HL-60/S4 (cell line): ENCODE data around the gene ACTR3C.
"Not testable (repeated sequence)": the region's sequence is repeated elsewhere in the genome, so short reads cannot be mapped to it uniquely, and the experiment has no call there.

Experiments used
- in situ Hi-C: fragments of 300-500 bp; cut with MboI; formaldehyde crosslinking; loops from 2 replicates; pipeline ENCODE4 v1.14.3; 2022; ENCODE audit warnings: low sequenced_read_pairs

ACTR3C gene

DNA sequence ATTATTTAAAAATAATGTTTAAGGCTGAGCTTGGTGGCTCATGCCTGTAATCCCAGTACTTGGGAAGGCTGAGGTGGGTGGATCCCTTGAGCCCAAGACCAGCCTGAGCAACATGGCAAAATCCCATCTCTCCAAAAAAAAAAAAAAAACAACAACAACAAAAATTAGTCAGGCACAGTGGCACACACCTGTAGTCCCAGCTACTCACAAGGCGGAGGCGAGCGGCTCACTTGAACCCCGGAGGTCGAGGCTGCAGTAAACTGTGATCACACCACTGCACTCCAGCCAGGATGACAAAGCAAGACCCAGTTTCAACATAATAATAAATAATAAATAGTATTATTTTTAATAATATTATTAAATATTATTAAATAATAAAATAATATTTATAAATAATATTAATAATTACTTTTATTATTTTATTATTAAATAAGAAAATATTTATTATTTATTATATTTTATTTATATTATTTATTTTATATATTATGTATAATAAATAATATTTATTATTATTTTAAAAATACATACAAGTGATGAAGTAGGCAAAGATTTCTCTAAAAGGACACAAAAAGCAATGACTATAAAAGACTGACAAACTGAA lies 8.6 kb downstream of the ACTR3C start:
- in situ Hi-C loops: no loop called here

DNA sequence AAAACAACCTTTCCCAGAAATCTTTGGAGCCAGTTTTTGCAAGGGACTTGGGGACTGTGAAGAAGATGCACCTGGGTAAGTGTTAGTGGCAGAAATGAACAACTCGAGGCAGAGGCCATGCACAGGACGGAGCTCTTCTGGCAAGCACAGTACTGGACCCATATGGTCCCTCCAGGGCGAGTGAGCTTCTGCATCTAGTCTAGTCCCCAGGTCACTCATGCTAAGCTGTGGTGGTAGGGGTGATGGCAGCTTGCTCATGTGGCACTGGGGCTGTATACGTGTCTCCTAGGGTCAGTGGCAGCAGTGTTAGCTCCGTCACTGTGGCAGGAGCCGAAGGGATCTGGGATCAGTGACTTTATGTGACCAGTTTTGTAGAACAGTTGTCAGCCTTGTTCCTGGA lies 9.5 kb downstream of the ACTR3C start:
- in situ Hi-C loops: no loop called here

DNA sequence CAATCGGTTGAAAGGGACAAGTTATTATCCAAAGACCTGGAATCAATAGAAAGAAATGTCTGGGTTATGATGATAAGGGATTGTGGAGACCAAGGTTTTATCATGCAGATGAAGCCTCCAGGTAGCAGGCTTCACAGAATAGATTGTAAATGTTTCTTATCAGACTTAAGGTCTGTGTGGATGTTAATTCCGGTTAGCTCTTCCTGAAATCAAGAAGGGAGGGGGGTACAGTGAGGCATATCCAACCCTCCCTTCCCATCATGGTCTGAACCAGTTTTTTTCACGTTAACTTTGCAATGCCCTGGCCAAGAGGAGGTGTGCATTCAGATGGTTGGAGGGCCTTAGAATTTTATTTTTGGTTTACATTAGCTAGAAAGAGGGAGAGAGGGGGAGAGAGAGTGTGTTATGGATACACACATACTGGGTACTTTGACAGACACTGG lies 10.0 kb downstream of the ACTR3C start:
- in situ Hi-C loops: no loop called here

DNA sequence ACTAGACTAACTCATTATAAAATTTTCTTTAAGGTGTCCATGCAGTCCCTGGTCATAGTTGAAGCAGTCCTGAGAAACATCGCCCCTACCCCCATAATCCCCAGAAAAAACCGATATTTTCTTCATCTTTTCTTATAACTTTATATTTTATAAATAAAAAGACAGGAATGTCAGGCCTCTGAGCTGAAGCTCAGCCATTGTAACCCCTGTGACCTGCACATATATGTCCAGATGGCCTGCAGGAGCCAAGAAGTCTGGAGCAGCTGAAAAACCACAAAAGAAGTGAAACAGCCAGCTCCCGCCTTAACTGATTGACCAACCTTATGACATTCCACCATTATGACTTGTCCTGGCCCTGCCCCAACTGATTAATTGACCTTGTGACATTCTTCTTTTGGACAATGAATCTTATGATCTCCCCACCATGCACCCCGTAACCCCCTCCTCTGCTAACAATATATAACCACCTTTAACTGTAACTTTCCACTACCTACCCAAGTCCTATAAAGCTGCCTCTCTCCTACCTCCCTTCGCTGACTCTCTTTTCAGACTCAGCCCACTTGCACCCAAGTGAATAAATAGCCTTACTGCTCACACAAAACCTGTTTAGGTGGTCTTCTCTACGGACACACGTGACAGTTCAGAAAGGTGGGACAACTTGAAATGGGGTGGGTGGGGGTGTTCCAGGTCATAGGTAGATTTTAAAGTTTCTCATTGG lies 10.5 kb downstream of the ACTR3C start:
- in situ Hi-C loops: not testable (repeated sequence)

DNA sequence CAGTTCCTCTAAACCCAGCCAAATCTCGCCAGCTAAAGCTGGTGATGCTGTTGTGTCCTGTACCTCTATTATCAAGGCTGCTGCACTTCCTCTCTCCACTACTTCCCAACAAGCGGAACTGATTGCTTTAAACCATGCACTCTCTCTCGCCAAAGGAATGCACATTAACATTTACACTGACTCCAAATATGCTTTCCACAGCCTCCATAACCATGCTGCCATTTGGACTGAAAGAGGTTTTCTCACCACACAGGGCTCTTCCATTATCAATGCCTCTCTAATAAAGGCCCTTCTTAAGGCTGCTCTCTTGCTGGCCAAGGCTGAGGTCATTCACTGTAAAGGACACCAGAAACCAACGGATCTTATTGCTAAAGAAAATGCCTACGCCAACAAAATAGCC lies 11.6 kb downstream of the ACTR3C start:
- in situ Hi-C loops: no loop called here

DNA sequence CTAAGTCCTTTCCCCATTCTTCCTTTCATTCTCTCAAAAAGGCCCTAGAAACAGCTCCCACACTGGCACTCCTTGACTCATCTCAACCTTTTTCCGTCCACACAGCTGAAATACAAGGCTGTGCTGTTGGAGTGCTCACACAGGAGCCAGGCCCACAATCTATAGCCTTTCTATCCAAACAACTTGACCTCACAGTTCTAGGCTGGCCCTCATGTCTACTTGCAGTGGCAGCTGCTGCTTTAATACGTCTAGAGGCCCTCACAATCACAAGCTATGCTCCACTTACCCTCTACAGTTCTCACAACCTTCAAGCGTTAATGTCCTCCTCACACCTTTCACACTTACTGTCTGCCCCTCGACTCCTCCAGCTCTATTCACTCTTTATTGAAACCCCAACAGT lies 12.2 kb downstream of the ACTR3C start:
- in situ Hi-C loops: no loop called here

DNA sequence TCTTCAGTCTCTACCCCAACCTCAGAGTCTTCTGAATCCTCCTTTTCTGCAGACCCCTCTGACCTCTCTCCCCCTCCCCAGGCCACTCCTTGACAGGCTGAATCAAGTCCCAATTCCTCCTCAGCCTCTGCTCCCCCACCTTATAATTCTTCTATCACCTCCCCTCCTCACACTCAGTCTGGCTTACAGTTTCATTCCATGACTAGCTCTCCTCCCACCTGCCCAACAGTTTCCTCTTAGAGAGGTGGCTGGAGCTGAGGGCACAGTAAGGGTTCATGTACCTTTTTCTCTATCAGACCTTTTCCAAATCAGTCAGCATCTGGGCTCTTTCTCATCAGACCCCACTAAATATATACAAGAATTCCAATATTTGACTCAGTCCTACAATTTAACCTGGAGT lies 14.8 kb downstream of the ACTR3C start:
- in situ Hi-C loops: no loop called here

DNA sequence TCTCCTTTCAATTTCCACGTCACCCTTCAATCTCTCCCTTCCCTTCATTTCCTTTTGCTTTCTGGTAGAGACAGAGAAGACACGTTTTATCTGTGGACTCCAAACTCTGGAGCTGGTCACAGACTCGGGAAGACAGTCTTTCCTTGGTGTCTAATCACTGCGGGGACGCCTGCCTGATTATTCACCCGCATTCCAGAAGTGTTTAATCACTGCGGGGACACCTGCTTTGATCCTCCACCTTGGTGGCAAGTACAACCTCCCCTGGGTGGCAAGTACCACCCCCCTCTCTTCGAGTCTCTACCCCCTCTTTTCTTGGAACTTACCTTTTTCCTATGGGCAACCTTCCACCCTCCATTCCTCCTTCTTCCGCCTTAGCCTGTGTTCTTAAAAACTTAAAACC lies 15.4 kb downstream of the ACTR3C start:
- in situ Hi-C loops: no loop called here

DNA sequence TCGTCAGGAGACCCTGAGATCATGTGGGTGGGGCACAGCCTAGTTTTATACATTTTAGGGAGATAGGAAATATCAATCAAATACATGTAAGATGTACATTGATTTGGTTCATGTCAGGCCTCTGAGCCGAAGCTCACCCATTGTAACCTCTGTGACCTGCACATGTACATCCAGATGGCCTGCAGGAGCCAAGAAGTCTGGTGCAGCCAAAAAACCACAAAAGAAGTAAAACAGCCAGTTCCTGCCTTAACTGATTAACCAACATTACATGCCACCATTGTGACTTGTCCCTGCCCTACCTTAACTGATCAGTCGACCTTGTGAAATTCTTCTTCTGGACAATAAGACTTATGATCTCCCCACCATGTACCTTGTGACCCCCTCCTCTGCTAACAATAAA lies 16.2 kb downstream of the ACTR3C start:
- in situ Hi-C loops: no loop called here

DNA sequence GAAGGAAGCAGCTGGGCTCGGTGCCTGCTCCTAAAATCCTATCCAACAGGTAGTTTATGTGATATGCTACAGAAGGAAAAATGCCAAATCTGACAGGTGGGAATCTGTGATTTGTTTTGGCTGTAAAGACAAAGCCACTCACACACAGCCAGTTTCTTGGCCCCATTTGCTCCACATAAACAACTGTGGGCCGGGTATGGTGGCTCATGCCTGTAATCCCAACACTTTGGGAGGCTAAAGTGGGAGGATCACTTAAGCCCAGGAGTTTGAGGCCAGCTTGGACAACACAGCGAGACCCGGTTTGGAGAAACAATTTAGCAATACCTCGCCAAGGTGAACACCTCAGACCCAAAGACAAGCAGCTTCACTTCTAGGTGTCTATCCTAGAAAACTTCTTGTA lies 17.0 kb downstream of the ACTR3C start:
- in situ Hi-C loops: not testable (repeated sequence)

DNA sequence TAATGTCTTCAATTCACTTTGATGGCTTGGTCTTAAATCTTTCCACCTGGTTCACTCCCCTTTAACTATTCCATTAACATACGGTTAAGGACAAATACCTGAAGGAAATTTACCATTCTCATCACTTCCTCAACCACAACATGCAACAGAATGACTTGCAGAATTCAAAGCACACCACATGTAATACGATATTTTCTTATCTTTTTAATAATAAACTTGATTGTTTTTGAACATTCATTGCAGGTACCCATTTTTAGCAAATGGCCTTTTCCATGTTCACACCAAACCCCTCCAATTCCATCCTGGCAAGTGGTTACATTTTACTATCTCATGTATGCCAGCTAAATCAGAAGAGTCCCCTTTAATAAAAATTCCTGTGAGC lies 17.5 kb downstream of the ACTR3C start:
- in situ Hi-C loops: not testable (repeated sequence)

DNA sequence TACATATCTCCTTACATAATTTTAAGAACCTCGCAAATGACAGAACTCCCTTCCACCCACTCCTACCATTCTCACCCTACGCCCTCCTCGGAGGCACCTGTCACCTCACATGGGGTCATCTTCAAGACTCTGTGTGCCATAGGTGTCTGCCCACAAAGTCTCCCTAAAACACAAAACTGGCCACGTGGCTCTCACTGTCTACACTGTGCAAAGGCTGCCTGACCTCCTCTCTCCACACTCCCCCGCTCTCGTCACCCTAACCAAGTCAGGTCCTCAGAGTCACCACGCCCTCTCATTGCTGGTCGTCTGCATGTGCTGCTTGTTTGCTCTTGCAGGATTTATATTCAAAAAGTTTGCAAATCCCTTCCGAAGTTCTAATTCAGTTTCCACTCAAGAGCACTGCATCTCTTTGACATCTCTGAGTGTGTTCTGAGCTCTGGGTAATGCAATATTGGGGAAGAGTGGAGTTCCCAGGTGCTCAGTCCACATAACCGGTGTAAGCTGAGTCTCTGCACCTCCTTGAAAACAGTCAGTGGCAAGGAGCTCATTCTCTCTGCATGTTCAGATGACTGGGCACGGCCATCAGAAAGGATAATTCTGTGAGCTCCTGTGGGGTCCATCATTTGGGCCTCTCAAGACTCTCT lies 18.0 kb downstream of the ACTR3C start:
- in situ Hi-C loops: not testable (repeated sequence)

DNA sequence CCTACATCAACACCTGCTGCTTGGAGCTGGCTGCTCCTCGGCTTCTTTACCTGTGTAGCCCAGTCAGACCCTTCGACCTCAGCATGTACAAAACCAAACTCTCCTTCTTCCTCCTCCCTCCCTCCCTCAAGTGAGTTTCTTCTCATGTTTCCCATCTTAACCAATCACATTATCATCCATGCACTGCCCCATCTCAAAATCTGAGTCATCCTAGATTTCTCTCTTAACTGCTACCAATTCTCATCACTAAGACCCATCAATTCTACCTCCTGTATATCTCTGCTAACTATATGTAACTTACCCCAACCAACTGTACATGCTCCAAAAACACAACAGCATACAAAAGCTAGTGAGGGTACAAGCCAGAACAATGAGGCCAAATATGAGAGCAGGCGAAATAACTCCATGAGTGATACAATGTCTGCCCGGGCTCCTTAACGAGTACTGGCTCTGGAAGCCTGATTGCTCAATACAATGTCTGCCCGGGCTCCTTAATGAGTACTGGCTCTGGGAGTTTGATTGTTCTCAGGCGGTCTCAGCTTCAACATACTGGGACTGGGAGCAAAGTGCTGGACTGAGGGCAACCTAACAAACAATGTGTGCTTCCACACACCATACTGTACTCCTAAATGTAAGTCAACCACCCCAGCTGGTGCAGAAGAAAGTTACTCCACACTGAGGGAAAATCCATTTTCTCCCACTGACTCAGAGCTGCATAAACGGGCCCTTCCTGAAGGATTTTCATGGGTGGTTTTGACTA lies 18.7 kb downstream of the ACTR3C start:
- in situ Hi-C loops: not testable (repeated sequence)

DNA sequence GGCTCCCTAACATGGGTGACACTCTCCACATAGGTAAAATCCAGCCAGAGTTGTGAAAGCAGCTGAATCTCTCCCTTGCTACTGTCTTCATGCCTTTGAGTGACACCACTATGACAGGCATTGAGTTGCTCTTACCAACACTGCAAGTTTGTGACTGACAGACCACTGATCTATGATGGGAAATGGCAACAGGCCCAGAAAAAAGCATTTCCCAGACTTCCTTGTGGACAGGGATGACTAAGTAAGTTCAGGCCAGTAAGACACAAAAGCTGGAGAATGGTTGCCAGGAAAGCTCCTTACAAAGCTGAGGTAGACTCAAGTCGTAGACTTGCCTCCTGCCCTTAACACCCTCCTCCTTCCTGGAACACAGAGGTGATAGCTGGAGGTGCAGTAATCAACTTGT lies 20.4 kb downstream of the ACTR3C start:
- in situ Hi-C loops: not testable (repeated sequence)

DNA sequence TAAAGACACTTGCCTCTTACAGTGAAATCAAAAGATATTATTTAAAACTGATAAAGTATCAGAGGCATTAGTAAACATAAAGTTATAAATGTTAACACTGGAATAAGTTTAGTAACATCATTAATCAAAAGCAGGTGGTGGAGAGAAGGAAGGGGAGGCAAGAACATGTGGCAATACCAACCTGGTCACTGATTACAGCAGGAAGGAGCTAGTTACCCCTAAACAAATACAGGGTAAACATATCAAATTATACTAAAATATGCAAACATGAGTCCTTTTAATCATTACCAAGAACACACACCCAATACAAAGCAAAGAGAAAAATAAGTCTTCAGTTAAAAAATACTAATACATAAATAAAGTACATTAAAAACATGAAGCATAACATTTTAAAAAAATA lies 25.4 kb downstream of the ACTR3C start:
- in situ Hi-C loops: not testable (repeated sequence)

DNA sequence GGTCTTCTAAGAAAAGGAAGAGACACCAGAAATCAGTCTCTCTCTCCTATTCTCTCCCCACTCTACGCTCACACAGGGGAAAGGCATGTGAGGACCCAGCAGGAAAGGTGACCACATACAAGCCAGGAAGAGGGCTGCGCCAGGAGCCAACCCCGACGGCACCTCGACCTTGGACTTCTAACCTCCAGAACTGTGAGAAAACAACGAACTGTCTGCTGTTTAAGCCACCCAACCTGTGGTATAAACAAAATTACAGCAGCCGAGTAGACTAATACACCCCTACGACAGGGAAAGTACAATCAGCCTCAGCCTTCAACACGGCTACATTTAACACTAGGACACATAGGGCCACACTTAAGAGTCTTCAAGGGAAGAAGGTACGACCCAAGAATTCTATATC lies 26.5 kb downstream of the ACTR3C start:
- in situ Hi-C loops: not testable (repeated sequence)

DNA sequence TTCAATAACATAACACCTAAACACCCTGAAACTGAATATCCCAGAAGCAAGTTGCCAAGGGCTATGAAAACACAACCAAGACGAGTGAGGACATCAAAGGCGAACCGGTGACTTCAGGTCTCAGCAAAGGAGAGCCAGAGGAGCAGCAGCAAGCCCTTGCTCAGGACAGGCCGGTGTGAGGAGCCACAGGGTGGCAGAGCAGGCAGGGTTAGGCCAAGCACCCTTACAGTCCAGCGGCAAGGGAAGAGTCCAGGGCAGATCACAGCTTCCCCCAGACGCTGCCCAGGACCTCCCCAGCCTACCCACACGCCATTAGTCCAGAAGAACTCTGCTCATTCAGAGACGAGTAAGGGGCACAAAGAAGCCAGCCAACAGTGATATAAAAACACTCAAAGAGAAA lies 27.7 kb downstream of the ACTR3C start:
- in situ Hi-C loops: not testable (repeated sequence)

DNA sequence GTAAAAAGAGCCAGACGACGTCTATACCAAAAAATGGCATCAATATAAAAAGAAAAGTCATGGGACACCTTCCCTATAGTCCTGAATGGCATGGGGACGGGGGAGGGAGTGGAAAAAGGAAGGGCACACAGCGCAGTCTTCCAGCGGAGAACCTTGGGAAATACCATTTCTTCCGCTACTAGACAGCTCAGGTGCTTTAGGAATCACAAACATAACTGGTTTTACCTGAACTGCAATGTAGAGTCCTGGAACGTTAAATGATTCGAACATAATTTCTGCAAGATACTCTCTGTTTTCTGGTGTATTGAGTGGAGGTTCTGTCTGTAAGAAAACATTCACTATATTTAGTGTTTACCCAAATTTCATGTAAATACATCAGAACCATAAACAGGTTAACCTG lies 28.3 kb downstream of the ACTR3C start:
- in situ Hi-C loops: not testable (repeated sequence)

DNA sequence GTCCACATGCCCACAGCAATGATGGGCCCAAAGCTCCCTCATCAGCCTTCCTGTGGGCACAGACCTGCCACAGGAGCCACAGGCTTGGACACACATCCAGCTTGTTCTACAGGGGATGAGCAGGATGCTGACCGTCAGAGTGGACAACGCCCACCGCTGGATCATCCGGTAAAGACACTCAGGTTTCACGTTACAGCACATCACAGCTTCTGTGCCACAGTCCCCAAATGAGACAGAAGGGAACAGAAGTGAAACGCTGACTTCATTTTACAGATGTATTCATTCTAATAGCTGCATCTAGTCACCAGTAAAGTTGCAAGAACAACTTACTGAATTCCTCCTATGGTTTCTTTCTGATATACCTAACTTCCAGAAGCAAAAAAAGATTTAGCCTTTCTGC lies 33.0 kb downstream of the ACTR3C start:
- in situ Hi-C loops: not testable (repeated sequence)

DNA sequence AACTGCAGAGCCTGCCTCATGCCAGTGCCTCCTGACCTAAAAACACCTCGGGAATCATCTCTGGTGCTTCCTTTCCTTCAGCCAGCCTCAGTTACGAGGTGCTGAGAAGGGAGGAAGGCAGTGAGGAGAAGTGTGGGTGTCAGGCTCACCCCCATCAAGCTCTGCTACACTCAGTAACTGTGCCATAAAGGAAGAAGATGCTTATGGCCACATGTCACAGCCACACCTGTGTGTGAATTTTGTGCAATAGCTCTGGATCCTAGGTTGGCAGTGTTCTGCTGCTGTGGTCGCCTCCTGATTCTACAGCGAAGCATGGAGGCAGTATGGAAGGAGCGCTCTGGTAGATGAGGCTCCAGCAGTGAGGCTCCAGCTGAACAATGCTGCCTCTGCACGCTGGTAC lies 34.5 kb downstream of the ACTR3C start:
- in situ Hi-C loops: not testable (repeated sequence)

DNA sequence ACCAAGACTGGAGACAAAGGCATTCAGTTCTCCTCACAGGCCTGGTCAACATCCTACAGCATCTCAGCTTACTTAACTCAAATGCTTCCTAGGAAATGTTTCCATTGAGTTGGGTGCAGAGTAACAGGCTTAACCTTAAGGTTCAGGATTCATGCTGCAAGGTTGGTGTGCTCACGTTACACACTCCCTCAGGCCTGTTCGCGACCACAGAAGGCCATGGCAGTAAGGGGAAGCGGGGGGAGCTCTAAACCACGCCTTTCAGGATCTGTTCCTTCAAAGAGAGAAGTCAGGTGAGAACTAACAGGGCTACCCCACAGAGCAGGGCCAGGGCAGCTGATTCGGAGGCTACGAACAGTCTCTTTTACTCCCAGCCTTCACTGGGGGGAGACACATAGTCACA lies 35.5 kb downstream of the ACTR3C start:
- in situ Hi-C loops: not testable (repeated sequence)
